ENCODE data around the gene DISP3.

DNA sequence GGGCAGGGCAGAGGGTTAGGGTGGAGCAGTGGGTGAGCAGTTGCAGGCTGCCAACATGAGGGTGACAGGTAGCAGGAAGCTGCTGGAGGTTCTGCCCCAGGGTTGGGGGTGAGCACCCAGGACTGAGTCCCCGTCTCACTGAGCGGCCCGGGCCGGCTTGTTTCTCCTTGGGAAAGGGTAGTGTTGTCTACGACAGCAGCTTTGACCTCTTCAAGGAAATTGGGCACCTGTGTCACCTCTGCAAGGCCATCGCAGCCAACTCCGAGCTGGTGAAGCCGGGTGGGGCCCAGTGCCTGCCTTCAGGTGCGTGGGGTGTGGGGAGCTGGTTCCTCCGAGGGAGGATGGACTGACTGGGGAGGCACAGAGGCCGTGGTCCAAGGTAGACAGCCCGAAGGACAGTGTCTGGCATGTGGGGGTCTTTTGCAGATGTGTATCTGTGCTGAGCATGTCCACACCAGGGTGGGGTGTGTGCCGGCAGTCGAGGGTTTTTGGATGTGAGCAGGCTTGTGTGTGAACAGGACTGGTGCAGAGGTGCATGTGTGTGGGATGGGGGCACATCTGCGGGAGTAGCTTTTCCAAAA lies 51.9 kb downstream of the DISP3 start:
- TF ChIP-seq, protein P1, sequence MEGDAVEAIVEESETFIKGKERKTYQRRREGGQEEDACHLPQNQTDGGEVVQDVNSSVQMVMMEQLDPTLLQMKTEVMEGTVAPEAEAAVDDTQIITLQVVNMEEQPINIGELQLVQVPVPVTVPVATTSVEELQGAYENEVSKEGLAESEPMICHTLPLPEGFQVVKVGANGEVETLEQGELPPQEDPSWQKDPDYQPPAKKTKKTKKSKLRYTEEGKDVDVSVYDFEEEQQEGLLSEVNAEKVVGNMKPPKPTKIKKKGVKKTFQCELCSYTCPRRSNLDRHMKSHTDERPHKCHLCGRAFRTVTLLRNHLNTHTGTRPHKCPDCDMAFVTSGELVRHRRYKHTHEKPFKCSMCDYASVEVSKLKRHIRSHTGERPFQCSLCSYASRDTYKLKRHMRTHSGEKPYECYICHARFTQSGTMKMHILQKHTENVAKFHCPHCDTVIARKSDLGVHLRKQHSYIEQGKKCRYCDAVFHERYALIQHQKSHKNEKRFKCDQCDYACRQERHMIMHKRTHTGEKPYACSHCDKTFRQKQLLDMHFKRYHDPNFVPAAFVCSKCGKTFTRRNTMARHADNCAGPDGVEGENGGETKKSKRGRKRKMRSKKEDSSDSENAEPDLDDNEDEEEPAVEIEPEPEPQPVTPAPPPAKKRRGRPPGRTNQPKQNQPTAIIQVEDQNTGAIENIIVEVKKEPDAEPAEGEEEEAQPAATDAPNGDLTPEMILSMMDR (IDR thresholded peaks at IDR 0.05; ENCODE audit: borderline replicate concordance, extremely low read depth, low read length, poor library complexity, severe bottlenecking): no peak
- TF ChIP-seq EZH2 (IDR thresholded peaks at IDR 0.05; ENCODE audit: borderline replicate concordance, low read depth, low read length, severe bottlenecking): no peak

Data from DND-41 (cell line).